GM19193 (cell line): ENCODE results near the gene ENKD1.

ENCODE experiments used
- POLR2A ChIP-seq: IDR thresholded peaks from 4 replicates; pipeline ENCODE4 v1.6.1; 2011; ENCODE audit not compliant: insufficient read depth, insufficient read length; ENCODE audit errors: extremely low read depth

ENKD1 gene

DNA sequence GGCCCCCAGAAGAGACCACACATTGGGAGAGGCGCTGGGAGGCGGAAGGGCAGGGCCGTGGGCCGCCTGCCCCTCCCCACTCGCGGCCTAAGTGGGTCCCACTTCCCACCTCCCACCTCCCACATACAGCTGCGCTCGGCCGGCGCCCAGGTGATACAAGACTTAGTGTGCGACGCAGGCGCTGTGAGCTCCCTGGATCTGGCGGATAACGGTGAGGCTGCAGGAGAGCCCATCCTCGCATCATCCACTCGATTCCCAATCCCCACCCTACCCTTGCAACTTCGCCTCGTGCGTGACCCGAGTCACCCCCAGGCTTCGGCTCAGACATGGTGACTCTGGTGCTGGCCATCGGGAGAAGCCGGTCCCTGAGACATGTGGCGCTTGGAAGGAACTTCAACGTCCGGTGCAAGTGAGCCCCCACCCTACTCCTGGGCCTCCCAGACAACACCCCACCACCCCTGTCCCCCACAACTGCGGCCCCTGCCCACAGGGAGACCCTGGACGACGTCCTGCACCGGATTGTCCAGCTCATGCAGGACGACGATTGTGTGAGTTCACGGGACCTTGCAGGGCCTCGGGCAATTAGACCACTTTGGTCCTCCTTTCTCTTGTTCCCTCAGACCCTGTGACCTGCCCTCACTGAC lies 17.7 kb downstream of the ENKD1 start:
- no peak for TF ChIP-seq POLR2A

DNA sequence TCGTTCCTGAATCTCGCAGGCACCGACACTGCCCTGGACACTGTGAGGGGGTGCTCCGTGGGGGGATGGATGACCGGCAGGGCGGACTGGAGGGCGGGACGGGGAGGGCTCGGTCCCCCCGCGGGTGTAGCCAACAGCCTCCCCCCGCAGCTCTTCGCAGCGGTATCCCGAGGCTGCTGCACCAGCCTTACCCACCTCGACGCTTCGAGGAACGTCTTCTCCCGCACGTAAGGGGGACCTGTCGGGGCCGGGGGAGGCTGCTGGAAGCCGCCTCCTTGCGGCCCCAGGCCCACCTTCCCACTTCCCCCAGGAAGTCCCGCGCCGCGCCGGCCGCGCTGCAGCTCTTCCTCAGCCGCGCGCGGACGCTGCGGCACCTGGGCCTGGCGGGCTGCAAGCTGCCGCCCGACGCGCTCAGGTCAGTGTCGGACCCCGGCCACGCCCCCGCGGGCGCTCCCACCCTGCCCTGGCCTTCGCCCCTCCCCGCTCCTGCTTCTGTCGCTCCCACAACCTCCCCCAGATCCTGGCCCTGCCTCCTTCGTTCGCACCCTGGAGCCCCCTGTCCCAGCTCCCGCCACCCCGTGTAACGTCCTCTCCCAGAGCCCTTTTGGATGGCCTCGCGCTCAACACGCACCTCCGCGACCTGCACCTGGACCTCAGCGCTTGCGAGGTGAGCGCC lies 18.3 kb downstream of the ENKD1 start:
- TF ChIP-seq POLR2A = no peak

DNA sequence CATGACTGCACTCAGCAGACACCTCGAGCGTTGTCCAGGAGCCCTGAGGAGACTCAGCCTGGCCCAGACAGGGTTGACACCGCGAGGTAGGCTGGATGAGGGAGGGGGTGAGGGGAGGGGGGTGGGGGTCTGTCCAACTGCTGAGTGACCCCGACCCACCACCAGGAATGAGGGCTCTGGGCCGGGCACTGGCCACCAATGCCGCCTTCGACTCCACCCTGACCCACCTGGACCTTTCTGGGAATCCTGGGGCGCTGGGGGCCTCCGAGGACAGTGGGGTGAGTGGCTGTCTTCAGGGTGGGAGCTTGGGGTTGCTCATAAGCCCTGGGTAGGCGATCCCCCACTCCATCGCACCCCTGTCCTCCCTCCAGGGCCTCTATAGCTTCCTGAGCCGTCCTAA lies 18.9 kb downstream of the ENKD1 start:
- no peak for TF ChIP-seq POLR2A

DNA sequence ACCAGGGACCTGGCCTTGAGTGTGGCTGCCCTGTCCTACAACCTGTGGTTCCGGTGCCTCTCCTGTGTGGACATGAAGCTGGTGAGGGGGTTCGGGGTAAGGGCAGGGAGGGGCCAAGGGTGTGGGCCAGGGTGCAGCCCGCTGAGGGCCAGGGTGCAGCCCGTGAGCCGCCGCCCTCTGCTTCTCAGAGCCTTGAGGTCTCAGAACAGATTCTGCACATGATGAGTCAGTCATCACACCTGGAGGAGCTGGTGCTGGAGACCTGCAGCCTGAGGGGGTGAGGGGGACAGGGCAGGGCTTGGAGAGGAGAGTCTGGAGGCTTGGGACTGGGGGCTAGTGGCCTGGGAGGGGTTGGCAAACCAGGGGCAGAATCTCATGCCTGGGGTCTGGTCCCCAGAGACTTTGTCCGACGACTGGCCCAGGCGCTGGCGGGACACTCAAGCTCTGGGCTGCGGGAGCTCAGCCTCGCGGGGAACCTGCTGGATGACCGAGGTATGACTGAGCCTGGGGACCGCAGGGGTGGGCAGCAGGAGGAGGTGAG lies 19.4 kb downstream of the ENKD1 start:
- TF ChIP-seq POLR2A = no peak

DNA sequence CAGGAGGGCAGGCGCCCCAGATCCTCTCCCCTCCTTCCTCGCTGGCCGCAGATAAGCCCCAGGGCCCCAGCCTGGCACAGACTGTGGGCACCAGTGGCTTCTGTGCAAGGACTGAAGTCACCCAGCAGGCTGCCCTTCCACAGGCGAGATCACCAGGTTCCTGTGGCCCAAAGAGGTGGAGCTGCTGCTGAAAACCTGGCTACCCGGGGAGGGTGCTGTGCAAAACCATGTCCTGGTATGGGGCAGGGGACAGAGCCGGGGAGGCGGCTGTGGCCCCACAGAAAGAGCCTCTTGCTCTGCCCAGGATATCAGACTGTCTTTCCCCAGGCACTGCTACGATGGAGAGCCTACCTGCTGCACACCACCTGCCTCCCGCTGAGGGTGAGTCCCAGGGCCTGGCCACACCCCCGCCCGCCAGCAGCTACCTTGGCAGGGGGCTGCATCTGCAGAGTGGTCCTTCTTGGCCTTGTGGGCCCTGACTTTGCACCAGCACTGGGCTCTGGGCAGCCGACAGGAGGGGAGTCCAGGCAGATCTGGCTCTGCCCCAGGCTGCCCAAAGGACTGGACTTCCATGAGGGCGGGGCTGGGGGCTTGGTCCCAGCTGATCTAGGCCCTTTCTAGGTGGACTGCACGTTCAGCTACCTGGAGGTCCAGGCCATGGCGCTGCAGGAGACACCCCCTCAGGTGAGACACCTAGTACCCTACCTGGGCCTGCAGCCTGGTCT lies 21.0 kb downstream of the ENKD1 start:
- TF ChIP-seq POLR2A = no peak

DNA sequence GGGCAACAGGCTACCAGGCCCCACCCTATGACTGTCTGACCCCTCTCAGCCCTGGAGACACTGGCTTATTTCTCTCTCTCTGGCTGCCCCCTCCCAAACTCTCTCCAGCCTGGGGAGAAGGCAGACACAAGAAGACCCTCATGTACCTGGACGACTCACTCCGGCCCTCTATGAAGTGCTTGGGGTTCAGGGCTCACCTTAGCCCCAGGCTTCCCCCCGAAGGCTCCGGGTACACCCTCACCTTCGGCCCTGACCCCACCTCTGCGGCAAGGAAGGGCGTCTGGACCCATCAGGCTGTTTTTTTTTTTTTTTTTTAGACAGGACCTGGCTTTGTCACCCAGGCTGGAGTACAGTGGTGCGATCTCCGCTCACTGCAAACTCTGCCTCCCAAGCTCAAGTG lies 22.5 kb downstream of the ENKD1 start:
- no peak for TF ChIP-seq POLR2A

DNA sequence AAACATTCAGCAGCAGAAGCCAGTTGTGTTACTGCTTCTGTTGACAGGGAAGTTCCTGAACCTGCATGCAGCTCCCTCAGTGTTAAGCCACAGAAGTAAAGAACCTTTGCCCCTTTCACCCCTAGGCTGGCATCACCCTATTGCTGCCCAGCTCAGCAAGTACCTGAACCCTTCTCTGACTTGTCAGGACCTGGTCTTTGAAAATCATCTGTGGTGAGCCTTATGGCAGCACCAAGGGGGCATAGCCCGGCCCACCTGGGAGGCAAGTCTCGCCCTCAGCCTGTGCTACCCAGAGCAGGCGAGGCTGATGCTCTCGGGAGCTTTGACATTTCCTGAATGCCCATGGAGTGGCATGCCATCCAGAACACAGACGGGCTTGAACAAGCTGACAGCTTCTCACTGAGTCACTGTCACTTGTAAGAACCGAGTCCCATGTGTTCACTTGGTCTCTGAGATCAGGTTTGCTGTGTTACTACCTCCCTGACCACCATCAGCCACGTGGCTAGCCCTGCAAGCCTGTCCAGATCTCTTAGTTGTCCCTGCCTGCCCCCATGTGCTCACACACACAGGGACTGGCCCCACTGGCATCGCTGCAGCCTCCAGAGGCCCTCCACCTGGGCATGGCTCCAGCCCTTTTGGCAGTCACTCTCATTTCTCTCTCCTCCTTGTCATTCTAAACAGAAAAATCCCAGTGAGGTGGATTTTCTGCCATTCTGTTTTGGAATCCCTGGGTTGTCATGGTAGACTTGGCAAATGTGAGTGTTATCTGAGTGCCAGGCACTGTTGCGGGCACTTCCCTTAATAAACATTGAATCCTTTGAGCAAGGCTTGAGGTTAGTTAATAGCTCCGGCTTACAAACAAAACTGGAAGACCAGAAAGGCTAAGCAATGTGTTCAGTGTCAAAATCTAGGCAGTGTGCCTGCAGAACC lies 24.5 kb downstream of the ENKD1 start:
- TF ChIP-seq POLR2A = no peak

DNA sequence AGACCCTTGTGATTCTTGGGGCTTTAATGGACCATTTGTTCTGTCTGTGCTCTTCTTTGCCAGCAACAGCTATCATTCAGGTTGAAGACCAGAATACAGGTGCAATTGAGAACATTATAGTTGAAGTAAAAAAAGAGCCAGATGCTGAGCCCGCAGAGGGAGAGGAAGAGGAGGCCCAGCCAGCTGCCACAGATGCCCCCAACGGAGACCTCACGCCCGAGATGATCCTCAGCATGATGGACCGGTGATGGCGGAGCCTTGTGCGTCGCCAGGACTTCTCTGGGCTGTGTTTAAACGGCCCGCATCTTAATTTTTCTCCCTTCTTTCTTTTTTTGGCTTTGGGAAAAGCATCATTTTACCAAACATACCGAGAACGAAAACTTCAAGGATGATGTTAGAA lies 28.9 kb downstream of the ENKD1 start:
- TF ChIP-seq POLR2A = no peak

DNA sequence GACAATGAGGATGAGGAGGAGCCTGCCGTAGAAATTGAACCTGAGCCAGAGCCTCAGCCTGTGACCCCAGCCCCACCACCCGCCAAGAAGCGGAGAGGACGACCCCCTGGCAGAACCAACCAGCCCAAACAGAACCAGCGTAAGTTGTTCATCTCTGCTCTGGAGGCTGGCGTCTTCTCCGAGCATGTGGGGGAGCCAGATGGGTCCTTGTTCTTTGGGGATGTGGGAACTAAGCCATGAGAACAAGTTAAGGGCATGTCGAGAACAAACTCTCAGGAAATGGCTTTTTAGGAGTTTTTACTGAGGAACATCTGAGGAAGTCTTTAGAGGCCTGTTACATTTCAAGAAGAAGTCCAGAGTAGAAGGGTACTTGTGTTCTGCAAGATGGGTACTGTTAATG lies 29.8 kb downstream of the ENKD1 start:
- TF ChIP-seq POLR2A = no peak

DNA sequence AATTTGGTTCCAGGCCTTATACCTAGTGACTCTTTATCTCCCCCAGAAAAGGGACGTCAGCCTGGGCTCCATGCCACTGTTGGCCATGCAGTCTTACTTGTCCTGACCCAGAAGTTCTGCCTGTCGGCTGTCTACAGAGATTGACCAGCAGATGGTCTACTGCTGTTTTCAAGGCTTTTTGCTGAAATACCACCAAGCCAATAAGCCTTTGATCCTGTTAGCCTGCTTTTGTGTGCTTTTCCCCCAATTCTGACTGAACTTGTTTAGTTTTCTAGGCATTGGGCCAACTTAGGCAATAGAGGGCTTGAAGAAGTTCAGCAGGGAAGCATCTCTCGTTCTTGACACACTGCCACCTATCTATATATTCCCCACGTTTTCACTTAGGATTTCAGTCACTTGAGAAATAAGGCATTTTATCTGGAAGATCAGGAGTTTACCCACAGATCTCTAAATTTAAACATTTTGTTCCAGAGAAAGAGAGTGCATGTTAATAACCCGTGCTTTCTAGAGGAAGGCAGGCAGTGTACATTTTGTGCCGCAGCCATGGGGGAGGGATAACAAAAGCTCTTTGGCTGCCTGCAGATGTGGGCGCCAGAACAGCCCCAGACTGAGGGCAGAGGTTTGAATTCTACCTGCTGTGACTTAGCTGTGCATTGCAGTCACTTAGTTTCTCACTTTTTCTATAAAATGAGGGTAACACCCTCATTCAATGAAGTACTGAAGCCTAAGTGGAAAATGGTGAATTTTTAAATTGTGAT lies 34.0 kb downstream of the ENKD1 start:
- TF ChIP-seq POLR2A = no peak

DNA sequence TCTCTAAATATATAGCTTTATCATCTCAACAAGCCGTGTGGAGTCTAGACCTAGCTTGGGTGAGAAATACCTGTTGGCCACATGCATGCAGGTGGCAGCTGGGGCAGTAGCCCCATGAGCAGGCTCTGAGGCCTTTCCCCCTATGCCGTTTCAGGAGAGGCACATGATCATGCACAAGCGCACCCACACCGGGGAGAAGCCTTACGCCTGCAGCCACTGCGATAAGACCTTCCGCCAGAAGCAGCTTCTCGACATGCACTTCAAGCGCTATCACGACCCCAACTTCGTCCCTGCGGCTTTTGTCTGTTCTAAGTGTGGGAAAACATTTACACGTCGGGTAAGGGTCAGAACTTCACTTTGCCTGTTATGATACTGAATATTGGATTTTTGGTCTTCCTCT lies 38.3 kb downstream of the ENKD1 start:
- TF ChIP-seq POLR2A = no peak

DNA sequence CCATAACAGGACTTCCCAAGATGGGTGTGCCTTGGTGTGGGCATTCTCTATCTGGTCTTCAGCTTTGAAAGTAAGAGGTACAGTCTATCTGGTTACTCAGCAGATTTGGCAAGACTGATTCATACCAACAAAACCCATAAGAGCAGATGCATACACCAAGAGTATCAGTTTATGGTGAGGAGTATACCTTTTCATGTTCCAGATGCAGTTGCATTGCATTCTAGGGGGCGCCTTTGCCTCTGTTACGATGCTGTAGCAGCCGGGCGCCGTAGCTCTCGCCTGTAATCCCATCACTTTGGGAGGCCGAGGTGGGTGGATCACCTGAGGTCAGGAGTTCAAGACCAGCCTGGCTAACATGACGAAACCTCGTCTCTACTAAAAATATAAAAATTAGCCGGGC lies 52.7 kb downstream of the ENKD1 start:
- TF ChIP-seq POLR2A = no peak
